HepG2 (cell line): ENCODE data around the gene HRCT1. TPM values are rescaled to one million over a fixed set of nuclear protein-coding genes. Genes with fewer than 3 reads are reported as not detected.

Experiments used
- ATAC-seq: fragments of 200-7000 bp; cut with Tn5 transposase; 3 replicates; pipeline ENCODE4 v1.9.1; 2020; ENCODE audit warnings: mild to moderate bottlenecking, moderate library complexity
- BruUV-seq: library from RNA; stranded (reverse); fragments of 400-500 nt; replicated peaks from 2 replicates; lab custom pipeline; 2021; lab: Mats Ljungman, UMichigan
- CTCF ChIA-PET: fragments of 300-600 bp; formaldehyde crosslinking; extraction: SDS; loops from one replicate; lab custom pipeline; 2021; ENCODE audit warnings: low total read pairs, inconsistent platforms, low intra/inter-chr PET ratio; lab: Yijun Ruan, JAX
- POLR2A ChIA-PET: fragments of 350-600 bp; sonication (Branson Sonifier 250); formaldehyde crosslinking; loops from one replicate; lab custom pipeline; 2020; ENCODE audit warnings: antibody characterized with exemption, inconsistent platforms; lab: Yijun Ruan, JAX
- DNase-seq: peaks from one replicate; pipeline ENCODE4 v3.0.0-alpha.2; 2015; ENCODE audit warnings: low spot score
- FAIRE-seq: peaks from 3 replicates; lab custom pipeline; 2011; peaks lifted over from hg19 to GRCh38; lab: Jason Lieb, UNC
- H2AFZ ChIP-seq: one replicate; pipeline ENCODE4 v1.6.1; 2011; ENCODE audit warnings: low read length, inconsistent platforms
- H3K27ac ChIP-seq: fragments of 300-600 bp; 3 replicates; pipeline ENCODE4 v1.8.0; 2011; ENCODE audit warnings: mixed run types, mild to moderate bottlenecking, mixed read lengths, low read length, inconsistent platforms; ENCODE audit not compliant: insufficient read depth; ENCODE audit errors: extremely low read length
- H3K27me3 ChIP-seq, 2 experiments: fragments of 200-600 bp in 1 of 2; 2 replicates in 1 of 2; 3 replicates in 1 of 2; pipeline versions ENCODE4 v1.6.0 to v1.8.0; 2011; ENCODE audit warnings: low read length in 2 of 2, mild to moderate bottlenecking in 2 of 2, moderate library complexity in 2 of 2, inconsistent platforms in 1 of 2; ENCODE audit not compliant: insufficient read depth in 2 of 2, control insufficient read depth in 1 of 2
- H3K36me3 ChIP-seq, 2 experiments: fragments of 200-600 bp in 1 of 2; replicated peaks in 1 of 2; 2 replicates in 1 of 2; 3 replicates in 1 of 2; pipeline versions ENCODE4 v1.5.1 to v1.8.0; 2011; ENCODE audit warnings: low read length in 2 of 2, inconsistent platforms in 1 of 2; ENCODE audit not compliant: insufficient read depth in 2 of 2, control insufficient read depth in 1 of 2
- H3K4me1 ChIP-seq: 2 replicates; pipeline ENCODE4 v1.5.1; 2012; ENCODE audit warnings: low read length, inconsistent platforms; ENCODE audit not compliant: insufficient read depth
- H3K4me2 ChIP-seq: 2 replicates; pipeline ENCODE4 v1.6.0; 2011; ENCODE audit warnings: low read depth, low read length, inconsistent platforms
- H3K4me3 ChIP-seq, 3 experiments: fragments of 200-600 bp in 1 of 3; sonication (generic), shearing (Covaris generic) in 1 of 3; replicated peaks in 1 of 3; 2 replicates each; pipeline ENCODE4 v1.5.1; 2011 to 2016; ENCODE audit warnings: low read length in 3 of 3, inconsistent platforms in 2 of 3, low read depth in 2 of 3, mild to moderate bottlenecking in 2 of 3, control low read depth in 1 of 3, mixed read lengths in 1 of 3; ENCODE audit not compliant: insufficient read depth in 1 of 3
- H3K79me2 ChIP-seq: one replicate; pipeline ENCODE4 v1.6.1; 2011; ENCODE audit warnings: low read length, inconsistent platforms; ENCODE audit not compliant: insufficient read depth
- H3K9ac ChIP-seq: 2 replicates; pipeline ENCODE4 v1.6.0; 2011; ENCODE audit warnings: mild to moderate bottlenecking, low read depth, low read length, inconsistent platforms; ENCODE audit not compliant: insufficient read depth
- H3K9me3 ChIP-seq: 2 replicates; pipeline ENCODE4 v1.5.1; 2012; ENCODE audit warnings: mild to moderate bottlenecking, low read length
- H4K20me1 ChIP-seq: 2 replicates; pipeline ENCODE4 v1.6.0; 2011; ENCODE audit warnings: inconsistent platforms, mild to moderate bottlenecking, low read length, moderate library complexity; ENCODE audit not compliant: insufficient read depth
- ZFP62 ChIP-seq: sonication (generic); formaldehyde crosslinking; IDR thresholded peaks from 2 replicates; pipeline ENCODE4 v1.4.0; 2020; ENCODE audit warnings: missing genetic modification reagents
- WGBS: methylation state at CpG from one replicate; pipeline ENCODE4 v1.1.6; 2017; ENCODE audit warnings: low lambda C conversion rate; 5-methylcytosine and 5-hydroxymethylcytosine counted together
- in situ Hi-C: cut with HindIII; loops from 2 replicates; pipeline ENCODE4 v1.10.0; 2017; ENCODE audit warnings: low pct_unique_long_range_greater_than_20kb; ENCODE audit not compliant: extremely low pct_ligation_motif_present
- intact Hi-C: fragments of 100-400 bp; cut with micrococcal nuclease; formaldehyde crosslinking; loops from one replicate; pipeline ENCODE4 v1.10.0; 2022; ENCODE audit not compliant: unreplicated experiment
- polyA plus RNA-seq, 8 experiments: library from polyadenylated mRNA; depleted of rRNA in 3 of 8; stranded (reverse) in 7 of 8; unstranded in 1 of 8; fragments of >200 nt; fragmentation: Illumina TruSeq in 4 of 8; extraction: Trizol in 4 of 8; gene quantifications; 2 replicates each; pipeline versions ENCODE4 v1.2.1 to v1.2.3, GENCODE V29; 2011 to 2016; ENCODE audit warnings: low read depth in 4 of 8, missing spikeins in 1 of 8, mixed read lengths in 1 of 8; ENCODE audit not compliant: insufficient read depth in 1 of 8
- total RNA-seq, 5 experiments: library from RNA; depleted of rRNA; stranded (reverse); fragments of >200 nt; fragmentation: Illumina TruSeq; extraction: Trizol; gene quantifications; 2 replicates each; pipeline ENCODE4 v1.2.3, GENCODE V29; 2016; ENCODE audit warnings: low read depth in 1 of 5
- TF ChIP-seq, protein P1 (sequence below): fragments of 450-650 bp; IDR thresholded peaks from 2 replicates; pipeline ENCODE4 v1.6.1; 2016
- TF ChIP-seq, protein P2 (sequence below): sonication (generic); formaldehyde crosslinking; IDR thresholded peaks from 2 replicates; pipeline ENCODE4 v1.4.0; 2020; ENCODE audit warnings: missing genetic modification reagents
- TF ChIP-seq, protein P3 (sequence below): sonication (generic); formaldehyde crosslinking; IDR thresholded peaks from 2 replicates; pipeline ENCODE4 v1.5.1; 2020; ENCODE audit warnings: mild to moderate bottlenecking, missing genetic modification reagents, moderate library complexity

Gene HRCT1
- total and polyA plus RNA-seq, 2 of the 13 experiments (the other 11 are each of a cell fraction or from before 2014, with no cell fraction given): 0.13 TPM; not detected in 1

DNA sequence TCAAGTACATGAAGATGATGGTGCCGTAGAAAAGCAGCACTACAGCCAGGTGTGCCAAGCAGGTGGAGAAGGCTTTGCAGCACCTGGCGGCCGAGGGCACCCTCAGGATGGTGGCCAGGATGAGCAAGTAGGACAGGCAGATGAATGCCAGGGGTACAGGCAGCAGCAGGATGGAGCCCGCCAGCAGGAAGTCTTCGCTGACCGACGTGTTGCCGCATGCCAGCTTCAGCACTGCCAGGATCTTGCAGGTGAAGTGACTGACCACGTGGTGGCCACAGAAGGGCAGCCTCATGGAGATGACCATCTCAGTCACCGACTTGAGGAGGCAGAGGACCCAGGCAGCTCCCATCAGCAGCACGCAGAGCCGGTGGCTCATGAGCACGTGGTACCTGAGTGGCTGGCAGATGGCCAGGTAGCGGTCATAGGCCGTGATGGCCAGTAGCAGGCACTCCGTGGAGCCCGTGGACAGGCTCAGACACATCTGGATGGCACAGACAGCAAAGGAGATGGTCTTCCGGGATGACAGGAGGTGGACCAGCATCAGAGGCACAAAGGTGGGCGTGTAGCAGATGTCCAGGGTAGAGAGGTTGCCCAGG lies 36.3 kb upstream of the HRCT1 start:
- ATAC-seq (peak; percentile 36; the same call in 1 of the 3 replicates), DNase-seq (no peak), FAIRE-seq (no peak)
- 43% methylated on average over 5 of the region's 19 CpGs for WGBS
- no peaks in the 10 kb centered on the region for H4K20me1 ChIP-seq
- no peak overlapping the region for H3K9ac ChIP-seq
- intact Hi-C loops: no loop called here
- peaks cover 0 to 12% of the 10 kb centered on the region in 2 experiments; a peak in 1 of 5 replicates for H3K27me3 ChIP-seq
- in situ Hi-C loops: no loop called here
- 0 out of 2 replicates have a peak, but pooled peaks cover 5% of the 10 kb centered on the region for H3K4me1 ChIP-seq
- TF ChIP-seq ZFP62 (CRISPR knock-in tag): no peak
- TF ChIP-seq, protein P1, sequence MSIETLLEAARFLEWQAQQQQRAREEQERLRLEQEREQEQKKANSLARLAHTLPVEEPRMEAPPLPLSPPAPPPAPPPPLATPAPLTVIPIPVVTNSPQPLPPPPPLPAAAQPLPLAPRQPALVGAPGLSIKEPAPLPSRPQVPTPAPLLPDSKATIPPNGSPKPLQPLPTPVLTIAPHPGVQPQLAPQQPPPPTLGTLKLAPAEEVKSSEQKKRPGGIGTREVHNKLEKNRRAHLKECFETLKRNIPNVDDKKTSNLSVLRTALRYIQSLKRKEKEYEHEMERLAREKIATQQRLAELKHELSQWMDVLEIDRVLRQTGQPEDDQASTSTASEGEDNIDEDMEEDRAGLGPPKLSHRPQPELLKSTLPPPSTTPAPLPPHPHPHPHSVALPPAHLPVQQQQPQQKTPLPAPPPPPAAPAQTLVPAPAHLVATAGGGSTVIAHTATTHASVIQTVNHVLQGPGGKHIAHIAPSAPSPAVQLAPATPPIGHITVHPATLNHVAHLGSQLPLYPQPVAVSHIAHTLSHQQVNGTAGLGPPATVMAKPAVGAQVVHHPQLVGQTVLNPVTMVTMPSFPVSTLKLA: 0 out of 2 replicates have a peak, but pooled peaks have one; percentile 22
- TF ChIP-seq, protein P2, sequence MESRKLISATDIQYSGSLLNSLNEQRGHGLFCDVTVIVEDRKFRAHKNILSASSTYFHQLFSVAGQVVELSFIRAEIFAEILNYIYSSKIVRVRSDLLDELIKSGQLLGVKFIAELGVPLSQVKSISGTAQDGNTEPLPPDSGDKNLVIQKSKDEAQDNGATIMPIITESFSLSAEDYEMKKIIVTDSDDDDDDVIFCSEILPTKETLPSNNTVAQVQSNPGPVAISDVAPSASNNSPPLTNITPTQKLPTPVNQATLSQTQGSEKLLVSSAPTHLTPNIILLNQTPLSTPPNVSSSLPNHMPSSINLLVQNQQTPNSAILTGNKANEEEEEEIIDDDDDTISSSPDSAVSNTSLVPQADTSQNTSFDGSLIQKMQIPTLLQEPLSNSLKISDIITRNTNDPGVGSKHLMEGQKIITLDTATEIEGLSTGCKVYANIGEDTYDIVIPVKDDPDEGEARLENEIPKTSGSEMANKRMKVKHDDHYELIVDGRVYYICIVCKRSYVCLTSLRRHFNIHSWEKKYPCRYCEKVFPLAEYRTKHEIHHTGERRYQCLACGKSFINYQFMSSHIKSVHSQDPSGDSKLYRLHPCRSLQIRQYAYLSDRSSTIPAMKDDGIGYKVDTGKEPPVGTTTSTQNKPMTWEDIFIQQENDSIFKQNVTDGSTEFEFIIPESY: peak; percentile 13; the same call in 1 of the 2 replicates
- TF ChIP-seq, protein P3, sequence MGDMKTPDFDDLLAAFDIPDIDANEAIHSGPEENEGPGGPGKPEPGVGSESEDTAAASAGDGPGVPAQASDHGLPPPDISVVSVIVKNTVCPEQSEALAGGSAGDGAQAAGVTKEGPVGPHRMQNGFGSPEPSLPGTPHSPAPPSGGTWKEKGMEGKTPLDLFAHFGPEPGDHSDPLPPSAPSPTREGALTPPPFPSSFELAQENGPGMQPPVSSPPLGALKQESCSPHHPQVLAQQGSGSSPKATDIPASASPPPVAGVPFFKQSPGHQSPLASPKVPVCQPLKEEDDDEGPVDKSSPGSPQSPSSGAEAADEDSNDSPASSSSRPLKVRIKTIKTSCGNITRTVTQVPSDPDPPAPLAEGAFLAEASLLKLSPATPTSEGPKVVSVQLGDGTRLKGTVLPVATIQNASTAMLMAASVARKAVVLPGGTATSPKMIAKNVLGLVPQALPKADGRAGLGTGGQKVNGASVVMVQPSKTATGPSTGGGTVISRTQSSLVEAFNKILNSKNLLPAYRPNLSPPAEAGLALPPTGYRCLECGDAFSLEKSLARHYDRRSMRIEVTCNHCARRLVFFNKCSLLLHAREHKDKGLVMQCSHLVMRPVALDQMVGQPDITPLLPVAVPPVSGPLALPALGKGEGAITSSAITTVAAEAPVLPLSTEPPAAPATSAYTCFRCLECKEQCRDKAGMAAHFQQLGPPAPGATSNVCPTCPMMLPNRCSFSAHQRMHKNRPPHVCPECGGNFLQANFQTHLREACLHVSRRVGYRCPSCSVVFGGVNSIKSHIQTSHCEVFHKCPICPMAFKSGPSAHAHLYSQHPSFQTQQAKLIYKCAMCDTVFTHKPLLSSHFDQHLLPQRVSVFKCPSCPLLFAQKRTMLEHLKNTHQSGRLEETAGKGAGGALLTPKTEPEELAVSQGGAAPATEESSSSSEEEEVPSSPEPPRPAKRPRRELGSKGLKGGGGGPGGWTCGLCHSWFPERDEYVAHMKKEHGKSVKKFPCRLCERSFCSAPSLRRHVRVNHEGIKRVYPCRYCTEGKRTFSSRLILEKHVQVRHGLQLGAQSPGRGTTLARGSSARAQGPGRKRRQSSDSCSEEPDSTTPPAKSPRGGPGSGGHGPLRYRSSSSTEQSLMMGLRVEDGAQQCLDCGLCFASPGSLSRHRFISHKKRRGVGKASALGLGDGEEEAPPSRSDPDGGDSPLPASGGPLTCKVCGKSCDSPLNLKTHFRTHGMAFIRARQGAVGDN (CRISPR knock-in tag): peak; percentile 21; the same call in 1 of the 2 replicates
- H3K4me3 ChIP-seq: no peak overlapping the region
- no TSS peak for BruUV-seq
- H3K27ac ChIP-seq: no peak overlapping the region
- H3K9me3 ChIP-seq: no peaks in the 10 kb centered on the region
- POLR2A ChIA-PET: no interaction called here
- H2AFZ ChIP-seq: no peak overlapping the region
- H3K36me3 ChIP-seq: no peaks in the 10 kb centered on the region
- no peak overlapping the region for H3K4me2 ChIP-seq
- no peaks in the 10 kb centered on the region for H3K79me2 ChIP-seq
- CTCF ChIA-PET: no interaction called here
